GM21737 (cell line): ENCODE measurements around the gene SERPINI1.
"Not testable (repeated sequence)": the region's sequence is repeated elsewhere in the genome, so short reads cannot be mapped to it uniquely, and the experiment has no call there.

Experiments used
- ATAC-seq: cut with Tn5 transposase; IDR thresholded peaks from one replicate; pipeline ENCODE4 v1.9.1; 2021; ENCODE audit warnings: mild to moderate bottlenecking, moderate library complexity; ENCODE audit not compliant: unreplicated experiment

Gene SERPINI1

DNA sequence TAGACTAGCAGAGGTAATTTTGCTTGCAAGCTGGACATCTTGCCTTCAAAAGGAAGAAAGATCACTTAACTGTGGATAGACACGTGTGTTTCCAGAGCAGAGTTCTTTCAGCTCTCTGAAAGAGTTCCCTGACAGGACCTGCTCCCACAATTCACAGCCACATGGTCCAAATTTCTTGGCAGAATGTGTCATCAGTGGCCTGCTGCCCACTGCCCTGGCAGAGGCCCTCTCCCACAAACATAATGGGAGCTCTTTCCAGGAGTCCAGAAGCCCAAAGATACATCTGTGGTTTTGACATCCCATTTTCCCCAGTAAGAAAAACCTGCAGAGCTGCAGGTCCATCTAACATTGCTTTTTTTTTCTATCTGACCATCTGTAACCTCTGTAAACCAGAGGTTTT lies 48.3 kb downstream of the SERPINI1 start:
- no peak for ATAC-seq

DNA sequence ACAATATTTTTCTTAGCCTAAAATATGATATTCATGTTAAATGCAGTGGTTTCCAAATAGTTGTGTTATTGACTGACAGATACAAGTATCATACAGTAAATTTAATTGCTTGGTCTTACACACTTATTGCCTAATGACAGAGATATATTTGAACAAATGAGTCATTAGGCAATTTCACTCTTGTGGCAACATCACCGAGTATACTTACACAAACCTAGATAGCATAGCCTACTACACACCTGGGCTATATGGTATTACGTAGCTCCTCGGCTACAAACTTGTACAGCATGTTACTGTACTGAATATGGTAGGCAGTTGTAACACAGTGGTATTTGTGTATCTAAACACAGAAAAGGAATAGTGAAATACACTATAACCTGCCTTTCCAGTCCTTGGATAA lies 50.3 kb downstream of the SERPINI1 start:
- no peak for ATAC-seq

DNA sequence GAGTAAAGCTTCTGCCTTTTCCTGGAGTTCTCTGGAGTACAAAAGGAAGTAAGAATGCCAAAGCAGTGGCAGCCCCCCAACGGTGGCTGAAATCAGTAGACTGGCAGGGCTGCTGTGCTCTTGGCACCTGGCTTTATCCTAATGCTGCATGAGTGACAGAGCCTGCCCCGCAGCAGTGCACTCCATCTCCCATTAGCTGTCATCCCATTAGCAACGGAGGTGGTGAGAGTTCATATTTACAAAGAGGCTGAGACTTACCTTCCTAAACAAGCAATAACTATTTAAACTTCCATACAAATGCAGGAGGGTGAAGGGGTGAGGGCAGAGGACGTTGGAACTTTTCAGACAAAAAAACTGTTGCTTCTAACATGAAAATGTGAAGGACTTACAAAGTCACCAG lies 51.9 kb downstream of the SERPINI1 start:
- no peak for ATAC-seq

DNA sequence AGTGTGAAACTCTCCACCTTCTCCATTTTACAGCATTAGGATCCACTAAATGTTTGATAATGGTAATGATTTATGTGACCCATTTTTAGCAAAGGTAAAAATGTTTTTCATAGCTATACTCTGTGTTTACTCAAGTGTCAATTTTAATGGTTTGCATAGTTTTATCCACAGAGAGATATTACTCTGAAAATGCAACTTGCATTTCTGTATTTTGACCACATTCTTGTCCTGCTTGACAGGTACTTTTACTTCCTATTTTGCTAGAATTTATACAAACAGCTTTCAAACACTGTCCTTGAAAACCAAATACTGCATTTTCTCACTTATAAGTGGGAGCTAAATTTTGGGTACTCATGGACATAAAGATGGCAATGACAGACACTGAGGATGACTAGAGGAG lies 62.9 kb downstream of the SERPINI1 start:
- ATAC-seq: no peak

DNA sequence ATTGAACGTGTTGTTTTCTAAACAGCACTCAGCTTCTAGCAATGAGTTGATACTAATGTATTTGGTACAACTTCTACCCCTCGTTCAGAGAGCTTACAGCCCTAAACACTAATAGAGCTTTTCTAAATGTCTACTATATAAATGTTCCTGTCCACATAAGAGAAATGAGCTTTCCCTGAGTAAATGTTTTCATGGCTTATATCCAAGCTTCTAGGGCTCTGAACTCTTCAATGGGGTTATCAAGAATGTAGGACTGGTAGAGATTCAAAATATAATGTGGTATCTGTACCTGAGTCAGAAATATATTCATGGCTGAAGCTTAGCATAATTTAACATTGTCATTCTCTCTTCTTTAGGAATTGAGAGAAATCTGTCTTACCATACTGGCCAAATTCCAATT lies 73.4 kb downstream of the SERPINI1 start:
- ATAC-seq: no peak

DNA sequence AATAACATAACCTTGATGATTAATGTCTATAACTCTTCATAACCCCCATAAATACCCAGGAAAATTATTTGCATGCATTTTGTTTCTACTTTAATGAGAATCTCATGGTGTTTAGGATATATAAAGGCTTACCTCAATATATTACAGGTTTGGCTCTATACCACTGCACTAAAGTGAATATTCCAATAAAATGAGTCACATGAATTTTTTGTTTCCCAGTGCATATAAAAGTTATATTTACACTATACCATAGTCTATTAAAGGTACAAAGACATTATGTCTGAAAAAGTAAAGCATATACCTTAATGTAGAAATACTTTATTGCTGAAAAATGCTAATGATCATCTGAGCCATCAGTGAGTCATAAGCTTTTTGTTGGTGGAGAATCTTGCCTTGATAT lies 74.7 kb downstream of the SERPINI1 start:
- ATAC-seq: no peak

DNA sequence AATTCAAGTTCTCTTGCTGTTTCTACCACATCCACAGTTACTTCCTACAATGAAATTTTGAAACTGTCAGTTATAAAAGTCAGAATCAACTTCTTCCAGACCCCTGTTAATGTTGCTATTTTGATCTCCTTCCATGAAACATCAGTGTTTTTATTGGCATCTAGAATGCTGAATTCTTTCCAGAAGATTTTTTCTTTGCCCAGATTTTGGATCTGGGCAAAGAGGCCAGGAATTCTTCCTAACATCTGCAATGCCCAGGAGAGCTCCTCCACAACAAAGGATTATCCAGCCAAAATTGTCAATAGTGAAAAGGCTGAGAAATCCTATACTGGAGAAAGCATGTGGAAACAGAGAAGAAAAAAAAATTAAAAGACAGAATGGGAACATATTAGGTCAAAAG lies 75.5 kb downstream of the SERPINI1 start:
- no peak for ATAC-seq

DNA sequence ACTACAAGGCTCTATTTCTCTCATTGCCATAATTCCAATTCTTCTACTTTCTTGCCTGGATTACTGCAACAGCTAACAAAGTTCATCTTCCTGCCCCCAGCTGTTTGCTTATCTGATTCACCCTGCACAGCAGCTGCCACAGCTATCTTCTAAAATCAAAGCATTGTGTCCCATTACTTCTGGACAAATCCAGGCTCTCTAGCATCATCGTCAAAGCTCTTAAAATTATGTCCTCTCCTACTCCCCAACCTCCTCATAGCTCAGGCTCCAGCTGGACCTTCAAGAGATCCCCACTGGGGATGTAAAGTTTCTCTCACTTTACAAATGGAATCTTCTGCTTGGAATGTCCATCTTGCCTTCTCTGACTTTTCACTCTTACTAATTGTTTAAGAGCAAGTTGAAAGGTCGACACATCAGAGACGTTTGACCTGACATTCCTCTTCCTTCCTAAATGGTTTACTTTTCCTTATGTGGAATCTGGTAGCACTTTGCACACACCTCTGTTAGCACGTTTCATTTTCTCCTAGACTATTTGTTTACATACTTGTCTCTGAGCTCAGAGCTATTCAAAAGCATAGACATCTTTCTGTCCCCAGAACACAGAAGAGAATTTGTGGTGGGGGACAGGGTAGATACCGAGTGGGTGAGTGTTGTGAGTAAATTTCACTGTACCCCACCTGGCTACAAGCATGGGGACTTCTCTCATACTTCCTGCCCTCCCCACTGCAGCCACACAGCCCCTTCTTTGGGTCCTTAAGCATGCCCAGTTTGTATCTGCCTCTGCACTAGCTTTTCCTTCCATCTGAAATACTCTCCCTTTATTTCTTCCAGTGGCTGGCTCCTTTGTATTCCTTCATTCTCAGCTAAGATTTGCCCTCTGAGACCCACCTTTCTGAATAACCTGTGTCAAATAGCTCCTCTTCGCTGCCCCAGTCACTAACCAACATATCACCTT lies 77.9 kb downstream of the SERPINI1 start:
- ATAC-seq: no peak

DNA sequence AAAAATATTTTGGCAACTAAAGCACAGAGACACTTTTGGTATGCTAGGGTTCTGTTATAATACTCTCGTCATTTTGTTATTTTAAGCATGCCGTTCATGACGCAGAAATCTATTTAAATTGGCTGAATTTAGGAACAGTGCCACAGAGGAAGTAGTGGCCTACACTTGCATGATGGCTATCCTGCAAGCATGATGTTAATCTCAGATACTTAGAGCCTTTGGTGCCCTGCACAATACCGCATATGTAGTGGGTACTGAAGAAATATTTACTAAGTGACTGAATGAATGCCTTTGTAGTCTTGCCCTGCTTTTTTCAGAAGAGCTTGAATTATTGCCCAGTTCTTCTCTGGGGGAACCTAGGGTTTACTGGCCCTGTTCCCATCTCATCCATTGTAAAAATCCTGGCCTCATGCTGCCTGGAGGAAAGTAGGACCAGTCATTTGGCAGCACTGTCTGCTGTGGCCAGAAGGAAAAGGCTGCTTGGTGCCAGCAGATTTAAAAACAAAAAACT lies 79.0 kb downstream of the SERPINI1 start:
- no peak for ATAC-seq

DNA sequence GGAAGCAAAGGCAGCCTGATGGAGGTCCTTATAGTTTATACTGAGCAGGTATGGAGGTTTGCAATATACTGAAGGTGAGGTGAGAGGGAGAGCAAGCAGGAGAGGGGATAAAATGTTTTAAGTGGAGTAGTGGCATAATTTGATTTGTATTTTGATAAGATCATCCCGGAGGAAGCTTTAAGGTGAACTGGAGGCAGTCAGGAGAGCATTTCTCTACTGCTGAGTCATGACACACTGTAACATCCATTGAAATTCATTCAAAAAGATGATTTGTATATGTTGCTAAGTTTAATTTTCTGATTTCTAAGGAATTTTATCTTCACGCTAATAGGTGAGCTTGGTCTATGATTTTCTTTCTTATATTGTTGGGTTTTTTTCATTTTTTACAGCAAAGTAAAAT lies 81.4 kb downstream of the SERPINI1 start:
- ATAC-seq: no peak

DNA sequence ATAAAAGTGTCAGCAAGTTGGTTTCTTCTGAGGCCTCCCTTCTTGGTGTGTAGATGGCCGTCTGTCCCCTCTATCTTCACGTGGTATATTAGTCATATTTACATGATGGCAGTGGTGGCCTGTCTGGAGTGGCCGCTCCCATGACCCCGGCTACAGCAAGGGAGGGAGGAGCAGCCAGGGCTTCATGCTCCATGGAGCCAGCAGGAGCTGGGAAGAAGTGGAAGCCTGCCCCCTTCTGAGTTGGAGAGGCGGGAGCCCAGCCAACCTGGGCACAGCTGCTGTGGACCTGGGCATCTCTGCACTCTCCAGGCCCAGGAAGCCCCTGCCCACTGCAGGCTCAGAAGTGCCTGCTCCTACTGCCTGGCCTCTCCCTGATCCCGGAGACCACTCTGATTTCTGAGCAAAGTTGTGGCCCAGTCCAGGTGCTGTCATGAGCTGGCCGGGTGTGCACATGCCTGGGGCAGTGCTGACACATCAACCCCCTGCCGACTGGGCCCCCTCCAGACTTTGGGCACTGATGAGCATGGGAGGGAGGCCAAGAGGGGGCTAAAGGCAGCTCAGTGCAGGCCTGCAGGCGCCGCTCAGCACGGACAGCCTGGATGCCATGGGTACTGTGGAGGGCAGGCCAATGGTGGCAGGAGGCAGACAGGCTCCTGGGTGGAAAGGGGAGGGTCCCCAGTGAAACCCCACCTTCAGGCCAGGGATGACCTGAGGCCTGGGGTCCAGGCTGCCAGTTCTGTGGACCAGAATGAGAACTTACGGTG lies 84.8 kb downstream of the SERPINI1 start:
- ATAC-seq: no peak

DNA sequence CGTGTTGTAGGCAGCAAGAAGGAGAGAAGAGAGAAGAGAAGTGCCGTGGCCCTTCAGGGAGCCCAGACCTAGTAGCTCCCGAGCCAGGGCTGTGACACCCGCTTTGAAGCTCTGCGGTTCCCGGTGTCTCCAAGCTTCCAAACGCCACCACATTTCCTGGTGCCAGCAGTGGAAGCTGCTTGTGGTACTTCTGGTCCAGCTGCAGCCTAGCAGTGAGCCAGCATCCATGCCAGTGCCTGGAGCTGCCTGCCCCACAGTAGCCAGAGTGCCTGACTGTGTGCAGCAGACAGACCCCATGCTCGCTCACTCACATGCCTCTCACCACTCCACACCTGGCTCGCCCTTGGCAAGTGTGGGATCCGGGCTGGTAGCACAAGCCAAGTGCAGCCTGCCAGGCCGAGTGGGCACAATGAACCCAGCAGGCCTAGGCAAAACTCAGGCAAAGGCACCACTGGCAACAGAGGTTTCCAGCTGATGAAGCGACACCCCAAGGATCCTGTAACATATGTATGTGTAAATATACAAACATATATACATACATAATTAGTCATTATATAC lies 85.8 kb downstream of the SERPINI1 start:
- ATAC-seq: no peak

DNA sequence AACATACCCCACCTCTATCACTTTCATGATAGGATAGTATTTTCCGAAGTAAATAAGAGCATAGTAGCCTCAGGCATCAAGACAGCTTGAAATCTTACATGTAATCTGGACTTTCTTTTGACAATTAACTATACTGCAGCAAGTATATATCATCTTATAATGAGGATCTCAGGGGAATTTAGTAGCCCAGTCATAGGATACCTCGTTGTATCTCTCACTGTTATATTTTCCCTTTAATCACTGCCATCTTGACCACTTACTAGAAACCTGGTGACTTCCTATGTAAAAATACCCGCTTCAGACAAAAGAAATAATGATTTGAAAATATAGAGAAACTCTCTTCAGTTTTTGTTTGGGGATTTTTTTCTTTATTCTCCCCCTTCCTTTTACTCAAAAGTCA lies 88.2 kb downstream of the SERPINI1 start:
- no peak for ATAC-seq

DNA sequence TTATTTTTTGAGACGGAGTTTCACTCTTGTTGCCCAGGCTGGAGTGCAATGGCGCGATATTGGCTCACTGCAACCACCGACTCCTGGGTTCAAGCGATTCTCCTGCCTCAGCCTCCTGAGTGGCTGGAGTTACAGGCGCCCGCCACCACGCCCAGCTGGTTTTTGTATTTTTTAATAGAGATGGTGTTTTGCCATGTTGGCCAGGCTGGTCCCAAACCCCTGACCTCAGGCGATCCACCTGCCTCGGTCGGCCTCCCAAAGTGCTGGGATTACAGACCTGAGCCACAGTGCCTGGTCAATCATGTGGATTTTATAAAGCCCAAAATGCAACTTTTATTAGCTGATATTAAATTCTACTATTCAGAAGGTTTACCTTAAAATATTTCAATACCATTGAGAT lies 92.1 kb downstream of the SERPINI1 start:
- ATAC-seq: not testable (repeated sequence)

DNA sequence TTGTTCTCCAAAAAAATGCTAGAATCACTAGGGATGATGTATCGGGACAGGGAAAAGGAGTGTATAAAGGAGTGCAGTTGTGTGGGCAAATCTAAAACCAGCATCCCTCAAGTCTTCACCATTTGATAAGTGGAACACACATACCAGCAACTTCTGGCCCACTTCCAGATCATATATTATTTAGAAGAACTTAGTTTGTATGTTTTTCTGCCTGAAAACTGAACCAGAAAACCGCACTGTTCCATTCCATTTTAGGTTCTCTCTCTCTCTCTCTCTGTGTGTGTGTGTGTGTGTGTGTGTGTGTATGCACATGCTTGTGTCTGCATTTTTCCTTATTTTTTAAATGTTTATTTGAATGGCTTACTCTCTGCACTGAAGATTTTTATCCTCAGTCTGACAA lies 93.5 kb downstream of the SERPINI1 start:
- ATAC-seq: no peak

DNA sequence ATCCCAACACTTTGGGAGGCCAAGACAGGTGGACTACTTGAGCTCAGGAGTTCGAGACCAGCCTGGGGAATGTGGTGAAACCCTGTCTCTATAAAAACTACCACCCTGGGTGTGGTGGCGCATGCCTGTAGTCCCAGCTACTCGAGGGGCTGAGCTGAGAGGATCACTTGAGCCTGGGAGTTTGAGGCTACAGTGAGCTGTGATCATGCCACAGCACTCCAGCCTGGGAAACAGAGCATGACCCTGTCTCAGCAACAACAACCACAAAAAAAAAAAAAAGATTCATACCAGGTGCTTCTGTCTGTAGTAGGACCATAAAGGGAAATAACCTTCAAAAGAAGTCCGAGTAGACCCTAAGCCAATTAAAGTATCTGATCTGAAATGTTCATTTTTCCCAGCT lies 94.5 kb downstream of the SERPINI1 start:
- ATAC-seq: no peak

DNA sequence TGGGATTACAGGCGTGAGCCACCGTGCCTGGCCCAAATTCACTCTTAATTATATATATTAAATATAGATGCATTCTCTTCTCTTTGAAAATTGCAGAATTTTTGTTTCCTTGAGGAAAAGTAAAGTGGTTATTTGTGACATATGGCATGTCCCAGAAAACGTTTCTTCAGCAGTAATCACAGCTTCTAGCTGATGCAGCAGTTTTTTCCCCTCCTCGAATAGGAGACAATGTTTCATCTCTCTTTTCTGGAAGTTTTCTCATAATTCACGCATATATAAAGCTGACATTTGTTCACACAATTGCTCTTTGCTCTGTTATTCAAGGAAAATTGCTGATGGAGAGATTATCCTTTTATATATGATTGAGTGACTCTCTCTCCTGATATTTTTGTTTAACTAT lies 99.8 kb downstream of the SERPINI1 start:
- ATAC-seq: no peak

DNA sequence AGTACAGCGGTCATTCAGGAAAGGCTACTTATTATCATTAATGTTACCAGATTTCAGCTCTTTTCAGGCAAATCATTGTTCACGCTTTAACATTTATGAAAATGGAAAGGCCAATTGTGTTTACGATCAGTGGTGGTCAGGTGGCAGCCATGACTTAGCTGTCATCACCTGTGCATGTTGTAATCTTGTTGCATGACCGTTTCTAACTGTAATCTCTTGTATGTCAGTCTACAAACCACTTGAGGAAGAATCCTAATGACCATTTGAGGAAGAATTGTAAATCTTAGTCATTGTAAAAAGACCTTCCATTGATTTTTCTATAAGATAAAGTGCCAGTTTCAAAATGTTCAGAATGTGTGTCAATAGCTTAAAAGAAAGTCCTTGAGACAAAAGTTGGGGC lies 100.4 kb downstream of the SERPINI1 start:
- ATAC-seq: no peak

DNA sequence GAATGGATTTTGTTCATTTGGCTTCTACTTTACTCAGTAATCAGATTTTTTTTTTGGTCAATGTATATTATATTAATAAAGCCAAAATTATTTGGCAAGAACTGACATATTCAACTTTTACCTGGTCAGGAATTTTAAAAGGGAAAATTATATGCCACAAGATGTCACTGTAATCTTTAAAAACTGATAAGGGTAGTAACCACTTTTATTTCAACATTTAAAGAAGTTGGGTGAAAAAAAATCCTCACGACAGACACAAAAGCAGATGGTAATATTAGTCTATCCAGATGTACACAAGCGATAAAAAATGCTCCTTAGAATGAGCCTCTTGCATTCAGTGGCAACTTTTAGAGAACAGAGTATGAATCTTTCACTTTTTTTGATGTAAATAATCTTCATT lies 101.9 kb downstream of the SERPINI1 start:
- no peak for ATAC-seq

DNA sequence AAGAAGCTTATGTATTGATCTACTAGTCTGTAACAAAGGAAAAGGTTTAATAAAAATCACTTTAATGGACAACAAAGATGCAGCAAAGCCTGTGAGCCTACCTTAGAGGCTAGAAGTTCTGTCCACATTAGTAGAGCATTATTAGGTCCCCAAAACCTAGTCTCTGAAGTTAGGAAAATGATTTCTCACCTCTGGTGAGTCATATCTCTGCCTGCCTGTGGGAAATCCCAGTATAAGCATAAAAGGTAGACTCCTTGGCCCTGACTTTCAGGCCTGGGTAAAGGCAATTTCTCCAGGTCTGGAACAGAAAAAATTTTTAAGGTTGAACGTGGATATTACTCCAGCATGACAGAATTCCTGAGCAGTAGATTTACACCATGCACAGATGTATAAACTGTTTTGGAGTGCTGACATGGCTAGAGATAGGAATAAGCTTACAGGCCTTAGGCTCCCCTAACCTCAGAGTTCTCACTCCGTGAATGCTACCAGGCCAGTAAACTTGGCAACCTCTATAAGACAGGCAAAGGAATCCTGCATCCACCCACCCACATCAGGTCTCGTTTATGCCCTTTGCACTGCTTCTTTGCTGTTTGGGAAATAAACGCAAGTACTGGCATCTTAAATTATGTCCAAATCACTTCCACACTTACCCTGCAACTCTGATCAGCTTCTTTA lies 104.1 kb downstream of the SERPINI1 start:
- ATAC-seq: no peak

DNA sequence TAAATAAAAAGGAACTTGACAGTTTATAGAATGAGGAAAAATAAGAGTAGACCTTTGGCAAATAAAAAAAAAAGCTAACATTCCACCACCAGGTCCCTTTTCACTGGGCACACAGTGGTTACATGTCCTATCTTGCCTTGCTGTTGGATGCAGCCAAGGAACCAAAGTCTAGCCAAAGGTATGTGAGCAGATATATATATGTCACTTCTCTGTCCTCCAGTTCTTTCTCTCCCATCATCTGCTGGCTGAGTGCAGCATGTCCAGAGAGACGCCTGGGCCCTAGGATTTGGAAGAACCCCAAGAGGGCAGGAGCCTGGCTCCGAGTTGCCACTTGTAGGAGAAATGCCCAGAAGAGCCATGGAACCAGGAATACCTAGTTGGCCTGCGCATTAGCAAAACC lies 104.7 kb downstream of the SERPINI1 start:
- ATAC-seq: no peak
